SK-N-SH (cell line): ENCODE results near the gene OGFOD2.

Source experiments
- CHD2 ChIP-seq: fragments of 150-350 bp; IDR thresholded peaks from 2 replicates; pipeline ENCODE4 v1.6.1; 2018; ENCODE audit warnings: low read length; ENCODE audit not compliant: partially characterized antibody
- EP300 ChIP-seq, 2 experiments: IDR thresholded peaks; 2 replicates each; pipeline versions ENCODE4 v1.4.0 to v1.6.1; 2012; ENCODE audit warnings: borderline replicate concordance in 1 of 2, low read depth in 1 of 2, low read length in 1 of 2
- EZH2phosphoT487 ChIP-seq: fragments of 200-600 bp; sonication (generic); IDR thresholded peaks from 2 replicates; pipeline ENCODE4 v1.6.1; 2017; ENCODE audit warnings: low read depth, mixed run types, mild to moderate bottlenecking, antibody characterized with exemption, moderate library complexity, borderline replicate concordance
- RXRA ChIP-seq: IDR thresholded peaks from 2 replicates; pipeline ENCODE4 v1.4.0; 2012; ENCODE audit warnings: low read depth, mild to moderate bottlenecking, borderline replicate concordance
- TAF1 ChIP-seq: IDR thresholded peaks from 2 replicates; pipeline ENCODE4 v1.6.1; 2012; ENCODE audit warnings: low read depth, mild to moderate bottlenecking, low read length, moderate library complexity, borderline replicate concordance
- TF ChIP-seq, protein P1 (sequence below): fragments of 200-600 bp; sonication (generic); IDR thresholded peaks from 2 replicates; pipeline ENCODE4 v1.6.1; 2017; ENCODE audit warnings: antibody characterized with exemption, mild to moderate bottlenecking, moderate library complexity

DNA sequence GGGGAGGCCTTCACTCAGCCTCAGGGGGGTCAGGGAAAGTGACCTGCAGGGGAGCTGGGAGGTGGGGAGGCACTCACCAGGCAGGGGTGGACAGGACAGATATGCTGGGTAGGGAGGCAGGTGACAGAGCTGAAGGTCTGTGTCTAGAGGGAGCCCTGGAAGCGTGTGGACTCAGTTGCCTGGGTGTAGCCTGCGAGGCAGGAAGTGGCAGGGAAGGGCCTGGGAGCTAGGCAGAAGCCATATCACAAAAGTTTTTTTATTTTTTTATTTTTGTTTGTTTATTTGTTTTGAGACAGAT lies 44.7 kb downstream of the OGFOD2 start:
- TF ChIP-seq, protein P1, sequence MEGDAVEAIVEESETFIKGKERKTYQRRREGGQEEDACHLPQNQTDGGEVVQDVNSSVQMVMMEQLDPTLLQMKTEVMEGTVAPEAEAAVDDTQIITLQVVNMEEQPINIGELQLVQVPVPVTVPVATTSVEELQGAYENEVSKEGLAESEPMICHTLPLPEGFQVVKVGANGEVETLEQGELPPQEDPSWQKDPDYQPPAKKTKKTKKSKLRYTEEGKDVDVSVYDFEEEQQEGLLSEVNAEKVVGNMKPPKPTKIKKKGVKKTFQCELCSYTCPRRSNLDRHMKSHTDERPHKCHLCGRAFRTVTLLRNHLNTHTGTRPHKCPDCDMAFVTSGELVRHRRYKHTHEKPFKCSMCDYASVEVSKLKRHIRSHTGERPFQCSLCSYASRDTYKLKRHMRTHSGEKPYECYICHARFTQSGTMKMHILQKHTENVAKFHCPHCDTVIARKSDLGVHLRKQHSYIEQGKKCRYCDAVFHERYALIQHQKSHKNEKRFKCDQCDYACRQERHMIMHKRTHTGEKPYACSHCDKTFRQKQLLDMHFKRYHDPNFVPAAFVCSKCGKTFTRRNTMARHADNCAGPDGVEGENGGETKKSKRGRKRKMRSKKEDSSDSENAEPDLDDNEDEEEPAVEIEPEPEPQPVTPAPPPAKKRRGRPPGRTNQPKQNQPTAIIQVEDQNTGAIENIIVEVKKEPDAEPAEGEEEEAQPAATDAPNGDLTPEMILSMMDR, result no peak
- TF ChIP-seq CHD2 (no peak), TAF1 (no peak), EP300 (IDR thresholded peaks at IDR 0.05; ENCODE audit: borderline replicate concordance in 1 of 2, low read depth in 1 of 2, low read length in 1 of 2) (no peak), RXRA (no peak), EZH2phosphoT487 (no peak)
